Measurements from ENCODE around the gene BCAS4.

DNA sequence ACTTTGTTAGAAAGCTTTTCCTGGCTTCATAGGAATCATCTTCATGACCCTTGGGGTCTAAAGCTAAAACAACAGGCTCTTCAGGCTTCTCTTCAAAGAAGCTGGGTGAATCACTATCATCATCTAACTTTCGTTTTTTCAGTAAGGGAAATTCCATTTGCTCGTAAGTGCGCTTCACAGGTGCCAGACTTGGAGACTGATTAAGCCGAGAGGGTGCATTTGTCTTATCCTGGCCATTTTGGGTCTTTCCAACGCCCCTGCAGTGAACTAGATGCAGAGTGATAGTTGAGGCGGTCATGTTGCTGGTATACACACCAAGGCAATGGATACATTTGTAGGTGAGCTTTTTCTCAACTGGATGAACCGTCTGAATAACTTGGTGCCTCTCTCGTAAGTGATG, 97.5 kb downstream of the BCAS4 start:
- TF ChIP-seq, protein P1, sequence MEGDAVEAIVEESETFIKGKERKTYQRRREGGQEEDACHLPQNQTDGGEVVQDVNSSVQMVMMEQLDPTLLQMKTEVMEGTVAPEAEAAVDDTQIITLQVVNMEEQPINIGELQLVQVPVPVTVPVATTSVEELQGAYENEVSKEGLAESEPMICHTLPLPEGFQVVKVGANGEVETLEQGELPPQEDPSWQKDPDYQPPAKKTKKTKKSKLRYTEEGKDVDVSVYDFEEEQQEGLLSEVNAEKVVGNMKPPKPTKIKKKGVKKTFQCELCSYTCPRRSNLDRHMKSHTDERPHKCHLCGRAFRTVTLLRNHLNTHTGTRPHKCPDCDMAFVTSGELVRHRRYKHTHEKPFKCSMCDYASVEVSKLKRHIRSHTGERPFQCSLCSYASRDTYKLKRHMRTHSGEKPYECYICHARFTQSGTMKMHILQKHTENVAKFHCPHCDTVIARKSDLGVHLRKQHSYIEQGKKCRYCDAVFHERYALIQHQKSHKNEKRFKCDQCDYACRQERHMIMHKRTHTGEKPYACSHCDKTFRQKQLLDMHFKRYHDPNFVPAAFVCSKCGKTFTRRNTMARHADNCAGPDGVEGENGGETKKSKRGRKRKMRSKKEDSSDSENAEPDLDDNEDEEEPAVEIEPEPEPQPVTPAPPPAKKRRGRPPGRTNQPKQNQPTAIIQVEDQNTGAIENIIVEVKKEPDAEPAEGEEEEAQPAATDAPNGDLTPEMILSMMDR (IDR thresholded peaks at IDR 0.05; ENCODE audit: insufficient read depth, low read depth, low read length): no peak
- TF ChIP-seq EZH2 (IDR thresholded peaks at IDR 0.05; ENCODE audit: insufficient read depth, low read length): no peak
